Liver (tissue), 9 donors: ENCODE data around the gene WSCD2. TPM values are rescaled to one million over a fixed set of nuclear protein-coding genes. Genes with fewer than 3 reads are reported as not detected.

Source experiments
- DNase-seq: peaks from one replicate; pipeline ENCODE4 v3.0.0-alpha.2; 2017; ENCODE audit warnings: low spot score
- H3K27ac ChIP-seq, 2 donors: one replicate each; pipeline ENCODE4 v1.7.0; 2013; ENCODE audit warnings: inconsistent platforms in 2 of 2, low read length in 2 of 2, control low read depth in 1 of 2, low read depth in 1 of 2, mild to moderate bottlenecking in 1 of 2
- H3K27me3 ChIP-seq, 4 donors: one replicate each; pipeline versions ENCODE4 v1.6.1 to v1.7.0; 2013; ENCODE audit warnings: low read length in 3 of 4, inconsistent platforms in 1 of 4, mild to moderate bottlenecking in 1 of 4, moderate library complexity in 1 of 4; ENCODE audit not compliant: control insufficient read depth in 4 of 4, insufficient read depth in 4 of 4
- H3K36me3 ChIP-seq, 4 donors: one replicate each; pipeline versions ENCODE4 v1.6.1 to v1.7.0; 2013; ENCODE audit warnings: low read length in 3 of 4, mild to moderate bottlenecking in 3 of 4, low read depth in 1 of 4, moderate library complexity in 1 of 4; ENCODE audit not compliant: control insufficient read depth in 4 of 4, insufficient read depth in 3 of 4
- H3K4me1 ChIP-seq, 4 donors: one replicate each; pipeline versions ENCODE4 v1.6.1 to v1.7.0; 2013; ENCODE audit warnings: low read length in 3 of 4, mild to moderate bottlenecking in 3 of 4, moderate library complexity in 1 of 4; ENCODE audit not compliant: control insufficient read depth in 4 of 4, insufficient read depth in 4 of 4
- H3K4me3 ChIP-seq, 3 donors: one replicate each; pipeline versions ENCODE4 v1.6.1 to v1.7.0; 2013; ENCODE audit warnings: low read length in 3 of 3, control low read depth in 1 of 3, low read depth in 1 of 3, mild to moderate bottlenecking in 1 of 3
- H3K9ac ChIP-seq, 2 donors: one replicate each; pipeline ENCODE4 v1.7.0; 2013; ENCODE audit warnings: low read length in 2 of 2, mild to moderate bottlenecking in 2 of 2, moderate library complexity in 2 of 2, control low read depth in 1 of 2, low read depth in 1 of 2
- H3K9me3 ChIP-seq, 4 donors: one replicate each; pipeline versions ENCODE4 v1.6.1 to v1.7.0; 2013; ENCODE audit warnings: low read length in 3 of 4; ENCODE audit not compliant: control insufficient read depth in 4 of 4
- EGR1 ChIP-seq, 2 donors: IDR thresholded peaks; 2 replicates each; pipeline ENCODE4 v1.6.1; 2016 to 2018; ENCODE audit warnings: antibody characterized with exemption in 2 of 2, low read depth in 2 of 2
- FOXA1 ChIP-seq: IDR thresholded peaks from 2 replicates; pipeline ENCODE4 v1.6.1; 2016; ENCODE audit warnings: antibody characterized with exemption
- FOXA2 ChIP-seq: IDR thresholded peaks from 2 replicates; pipeline ENCODE4 v1.6.1; 2016; ENCODE audit warnings: antibody characterized with exemption
- GABPA ChIP-seq, 2 donors: IDR thresholded peaks in 1 of 2; conservative IDR thresholded peaks in 1 of 2; 2 replicates each; pipeline ENCODE4 v1.6.1; 2016; ENCODE audit warnings: antibody characterized with exemption in 2 of 2, mild to moderate bottlenecking in 1 of 2, moderate library complexity in 1 of 2
- HNF4A ChIP-seq, 2 donors: conservative IDR thresholded peaks; 2 replicates each; pipeline ENCODE4 v1.6.1; 2016; ENCODE audit warnings: antibody characterized with exemption in 2 of 2, mild to moderate bottlenecking in 2 of 2
- HNF4G ChIP-seq: IDR thresholded peaks from 2 replicates; pipeline ENCODE4 v1.6.1; 2016; ENCODE audit warnings: antibody characterized with exemption
- JUND ChIP-seq, 2 donors: IDR thresholded peaks; 2 replicates each; pipeline ENCODE4 v1.6.1; 2016; ENCODE audit warnings: antibody characterized with exemption in 2 of 2
- NR2F2 ChIP-seq: IDR thresholded peaks from 2 replicates; pipeline ENCODE4 v1.6.1; 2016; ENCODE audit warnings: antibody characterized with exemption
- RAD21 ChIP-seq, 2 donors: IDR thresholded peaks; 2 replicates each; pipeline ENCODE4 v1.6.1; 2016; ENCODE audit warnings: antibody characterized with exemption in 2 of 2, mild to moderate bottlenecking in 2 of 2
- RXRA ChIP-seq, 2 donors: IDR thresholded peaks; 2 replicates each; pipeline ENCODE4 v1.6.1; 2017 to 2018; ENCODE audit warnings: antibody characterized with exemption in 2 of 2, mild to moderate bottlenecking in 1 of 2
- WGBS: extraction: QIAGEN DNeasy Blood & Tissue Kit; methylation state at CpG from one replicate; pipeline ENCODE4 v1.1.7; 2013; 5-methylcytosine and 5-hydroxymethylcytosine counted together
- polyA plus RNA-seq, 2 donors: library from polyadenylated mRNA; stranded (reverse) in 1 of 2; unstranded in 1 of 2; fragments of 200-250 nt in 1 of 2; fragments of >200 nt in 1 of 2; fragmentation: Nextera tagmentation in 1 of 2; extraction: Ambion mirVana in 1 of 2; gene quantifications; one replicate each; pipeline versions ENCODE4 v1.2.1 to v1.2.3, GENCODE V29; 2013 to 2015
- total RNA-seq, 2 donors: library from RNA; depleted of rRNA; stranded (reverse); fragments of >200 nt; gene quantifications; one replicate each; pipeline ENCODE4 v1.2.3, GENCODE V29; 2014
- TF ChIP-seq, protein P1 (sequence below): IDR thresholded peaks from 2 replicates; pipeline ENCODE4 v1.6.1; 2016; ENCODE audit warnings: antibody characterized with exemption, mild to moderate bottlenecking
- TF ChIP-seq, protein P2 (sequence below): IDR thresholded peaks from 2 replicates; pipeline ENCODE4 v1.6.1; 2016; ENCODE audit warnings: antibody characterized with exemption
- donor health status: healthy.
- donor health status: healthy.
- donor health status: healthy.
- donor health status: healthy.
- donor health status: healthy.

Gene WSCD2
- total and polyA plus RNA-seq, 4 donors: under 0.01 to 0.09 (median 0.05) TPM; not detected in 1

- no peak for TF ChIP-seq RXRA (IDR thresholded peaks at IDR 0.05)
- Histone ChIP-seq H3K4me1 (no peaks in the 10 kb centered on the region), H3K36me3 (no peaks in the 10 kb centered on the region), H3K27me3 (peaks cover 0 to 4% (median 2%) of the 10 kb centered on the region in 4 donors), H3K27ac (no peak overlapping the region), H3K9me3 (no peaks in the 10 kb centered on the region), H3K9ac (no peak overlapping the region), H3K4me3 (no peak overlapping the region)
- DNase-seq: no peak
- WGBS: 62% methylated on average over 6 of the region's 6 CpGs
Observed at GRCh38 chr12:108173892-108174291, 44.8 kb downstream of the WSCD2 start.

GRCh38 chr12:108174641-108175040 is 45.6 kb downstream of the WSCD2 start:
- Histone ChIP-seq H3K9ac (no peak overlapping the region), H3K36me3 (no peaks in the 10 kb centered on the region), H3K27me3 (peaks cover 0 to 3% (median under 1%) of the 10 kb centered on the region in 4 donors), H3K4me3 (no peak overlapping the region), H3K9me3 (no peaks in the 10 kb centered on the region), H3K27ac (no peak overlapping the region), H3K4me1 (no peaks in the 10 kb centered on the region)
- WGBS: 68% methylated on average over 6 of the region's 6 CpGs
- no peak for DNase-seq
- TF ChIP-seq, protein P1, sequence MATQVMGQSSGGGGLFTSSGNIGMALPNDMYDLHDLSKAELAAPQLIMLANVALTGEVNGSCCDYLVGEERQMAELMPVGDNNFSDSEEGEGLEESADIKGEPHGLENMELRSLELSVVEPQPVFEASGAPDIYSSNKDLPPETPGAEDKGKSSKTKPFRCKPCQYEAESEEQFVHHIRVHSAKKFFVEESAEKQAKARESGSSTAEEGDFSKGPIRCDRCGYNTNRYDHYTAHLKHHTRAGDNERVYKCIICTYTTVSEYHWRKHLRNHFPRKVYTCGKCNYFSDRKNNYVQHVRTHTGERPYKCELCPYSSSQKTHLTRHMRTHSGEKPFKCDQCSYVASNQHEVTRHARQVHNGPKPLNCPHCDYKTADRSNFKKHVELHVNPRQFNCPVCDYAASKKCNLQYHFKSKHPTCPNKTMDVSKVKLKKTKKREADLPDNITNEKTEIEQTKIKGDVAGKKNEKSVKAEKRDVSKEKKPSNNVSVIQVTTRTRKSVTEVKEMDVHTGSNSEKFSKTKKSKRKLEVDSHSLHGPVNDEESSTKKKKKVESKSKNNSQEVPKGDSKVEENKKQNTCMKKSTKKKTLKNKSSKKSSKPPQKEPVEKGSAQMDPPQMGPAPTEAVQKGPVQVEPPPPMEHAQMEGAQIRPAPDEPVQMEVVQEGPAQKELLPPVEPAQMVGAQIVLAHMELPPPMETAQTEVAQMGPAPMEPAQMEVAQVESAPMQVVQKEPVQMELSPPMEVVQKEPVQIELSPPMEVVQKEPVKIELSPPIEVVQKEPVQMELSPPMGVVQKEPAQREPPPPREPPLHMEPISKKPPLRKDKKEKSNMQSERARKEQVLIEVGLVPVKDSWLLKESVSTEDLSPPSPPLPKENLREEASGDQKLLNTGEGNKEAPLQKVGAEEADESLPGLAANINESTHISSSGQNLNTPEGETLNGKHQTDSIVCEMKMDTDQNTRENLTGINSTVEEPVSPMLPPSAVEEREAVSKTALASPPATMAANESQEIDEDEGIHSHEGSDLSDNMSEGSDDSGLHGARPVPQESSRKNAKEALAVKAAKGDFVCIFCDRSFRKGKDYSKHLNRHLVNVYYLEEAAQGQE: no peak
- TF ChIP-seq GABPA (IDR thresholded peaks at IDR 0.05 in 1 of 2, conservative IDR thresholded peaks at IDR 0.05 in 1 of 2) (no peak), FOXA1 (no peak), RXRA (IDR thresholded peaks at IDR 0.05) (no peak), FOXA2 (no peak), HNF4G (no peak), RAD21 (IDR thresholded peaks at IDR 0.05) (no peak), EGR1 (IDR thresholded peaks at IDR 0.05; ENCODE audit: low read depth in 2 of 2) (no peak), NR2F2 (no peak)
- TF ChIP-seq, protein P2, sequence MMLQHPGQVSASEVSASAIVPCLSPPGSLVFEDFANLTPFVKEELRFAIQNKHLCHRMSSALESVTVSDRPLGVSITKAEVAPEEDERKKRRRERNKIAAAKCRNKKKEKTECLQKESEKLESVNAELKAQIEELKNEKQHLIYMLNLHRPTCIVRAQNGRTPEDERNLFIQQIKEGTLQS: no peak

GRCh38 chr12:108175310-108175709 is 46.2 kb downstream of the WSCD2 start:
- no peak overlapping the region for H3K9ac ChIP-seq
- no peaks in the 10 kb centered on the region for H3K9me3 ChIP-seq
- H3K36me3 ChIP-seq: no peaks in the 10 kb centered on the region
- no peak overlapping the region for H3K27ac ChIP-seq
- H3K27me3 ChIP-seq: peaks cover 0 to 3% (median under 1%) of the 10 kb centered on the region in 4 donors
- no peak for TF ChIP-seq HNF4A (conservative IDR thresholded peaks at IDR 0.05)
- DNase-seq: no peak
- no peaks in the 10 kb centered on the region for H3K4me1 ChIP-seq
- 25% methylated on average over 4 of the region's 4 CpGs for WGBS
- H3K4me3 ChIP-seq: no peak overlapping the region

- no peak overlapping the region for H3K9ac ChIP-seq
- WGBS: 85% methylated on average over 3 of the region's 3 CpGs
- H3K9me3 ChIP-seq: no peaks in the 10 kb centered on the region
- H3K27ac ChIP-seq: no peak overlapping the region
- no peaks in the 10 kb centered on the region for H3K36me3 ChIP-seq
- H3K4me1 ChIP-seq: no peaks in the 10 kb centered on the region
- H3K4me3 ChIP-seq: no peak overlapping the region
- TF ChIP-seq RAD21 (IDR thresholded peaks at IDR 0.05): no peak
- no peak for TF ChIP-seq HNF4G
- no peak for TF ChIP-seq JUND (IDR thresholded peaks at IDR 0.05)
- DNase-seq: no peak
- peaks cover 0 to 3% (median 1%) of the 10 kb centered on the region in 4 donors for H3K27me3 ChIP-seq
Observed at GRCh38 chr12:108176292-108176691, 47.2 kb downstream of the WSCD2 start.
